HCT116 (cell line): Measurements from ENCODE around the gene PRMT9. TPM values are rescaled to one million over a fixed set of nuclear protein-coding genes. Genes with fewer than 3 reads are reported as not detected.

Experiments used
- ATAC-seq: fragments of 200-7000 bp; cut with Tn5 transposase; 2 replicates; pipeline ENCODE4 v1.9.1; 2020; ENCODE audit warnings: mild to moderate bottlenecking, moderate library complexity
- BruUV-seq: library from RNA; stranded (reverse); fragments of 400-500 nt; replicated peaks from 2 replicates; lab custom pipeline; 2021; lab: Mats Ljungman, UMichigan
- CTCF ChIA-PET: fragments of 300-600 bp; sonication (Branson Sonifier 250); formaldehyde crosslinking; loops from one replicate; lab custom pipeline; 2021; ENCODE audit warnings: antibody characterized with exemption; lab: Charles Lee
- POLR2A ChIA-PET: fragments of 300-600, 350-600 bp; sonication (Branson Sonifier 250); formaldehyde crosslinking; loops from one replicate; lab custom pipeline; 2021; ENCODE audit warnings: antibody characterized with exemption; lab: Charles Lee
- RAD21 ChIA-PET, 2 experiments: fragments of 300-600 bp; sonication (Branson Sonifier 250); formaldehyde crosslinking; loops; one replicate each; lab custom pipeline; 2023; ENCODE audit warnings: low total read pairs in 2 of 2; ENCODE audit not compliant: uncharacterized antibody in 2 of 2, unreplicated experiment in 2 of 2, low non-redundant PET in 1 of 2; lab: Charles Lee
- DNase-seq: peaks from one replicate; pipeline ENCODE4 v3.0.0-alpha.2; 2010; ENCODE audit warnings: low read depth, low spot score
- H2AFZ ChIP-seq: fragments of 200-600 bp; shearing (Covaris generic), sonication (generic); 2 replicates; pipeline ENCODE4 v1.6.1; 2017; ENCODE audit warnings: low read depth, mixed run types, mixed read lengths, antibody characterized with exemption, low read length; ENCODE audit not compliant: poor library complexity, severe bottlenecking
- H3K27ac ChIP-seq: 2 replicates; pipeline ENCODE4 v1.5.1; 2012; ENCODE audit warnings: low read depth, low read length
- H3K27me3 ChIP-seq: fragments of 200-600 bp; sonication (generic); 2 replicates; pipeline ENCODE4 v1.6.1; 2016; ENCODE audit warnings: mixed run types, low read length, mixed read lengths; ENCODE audit not compliant: insufficient read depth
- H3K36me3 ChIP-seq, 2 experiments: fragments of 200-500 bp in 1 of 2; fragments of 200-600 bp in 1 of 2; sonication (Bioruptor generic) in 1 of 2; sonication (generic) in 1 of 2; 2 replicates each; pipeline versions ENCODE4 v1.5.1 to v1.6.1; 2014 to 2016; ENCODE audit warnings: low read length in 2 of 2, inconsistent platforms in 1 of 2, mixed read lengths in 1 of 2, mixed run types in 1 of 2; ENCODE audit not compliant: insufficient read depth in 2 of 2, control insufficient read depth in 1 of 2
- H3K4me1 ChIP-seq, 2 experiments: fragments of 200-600 bp in 1 of 2; sonication (generic) in 1 of 2; 2 replicates each; pipeline versions ENCODE4 v1.5.1 to v1.6.1; 2012 to 2017; ENCODE audit warnings: low read length in 2 of 2, inconsistent platforms in 1 of 2, mild to moderate bottlenecking in 1 of 2, mixed read lengths in 1 of 2, mixed run types in 1 of 2, moderate library complexity in 1 of 2; ENCODE audit not compliant: insufficient read depth in 2 of 2, control insufficient read depth in 1 of 2
- H3K4me2 ChIP-seq: fragments of 200-600 bp; sonication (generic); 2 replicates; pipeline ENCODE4 v1.6.1; 2017; ENCODE audit warnings: mixed run types, low read length, mixed read lengths
- H3K4me3 ChIP-seq, 2 experiments: fragments of 200-600 bp in 1 of 2; sonication (generic) in 1 of 2; replicated peaks in 1 of 2; 2 replicates each; pipeline ENCODE4 v1.5.1; 2011 to 2016; ENCODE audit warnings: low read length in 2 of 2, control low read depth in 1 of 2, low read depth in 1 of 2, mild to moderate bottlenecking in 1 of 2, mixed read lengths in 1 of 2, mixed run types in 1 of 2
- H3K79me2 ChIP-seq: fragments of 200-600 bp; sonication (generic); 2 replicates; pipeline ENCODE4 v1.6.1; 2017; ENCODE audit warnings: mild to moderate bottlenecking, mixed run types, low read length, moderate library complexity, mixed read lengths; ENCODE audit not compliant: insufficient read depth
- H3K9ac ChIP-seq: fragments of 200-600 bp; sonication (generic); 2 replicates; pipeline ENCODE4 v1.6.1; 2016; ENCODE audit warnings: low read length, mixed read lengths
- H3K9me2 ChIP-seq: fragments of 200-600 bp; sonication (generic), shearing (Covaris generic); 2 replicates; pipeline ENCODE4 v1.6.1; 2017; ENCODE audit warnings: mixed run types, mild to moderate bottlenecking, moderate library complexity; ENCODE audit not compliant: insufficient read depth
- H3K9me3 ChIP-seq, 2 experiments: fragments of 200-500 bp in 1 of 2; fragments of 200-600 bp in 1 of 2; sonication (Bioruptor generic) in 1 of 2; sonication (generic) in 1 of 2; 2 replicates each; pipeline ENCODE4 v1.6.1; 2014 to 2017; ENCODE audit warnings: low read length in 2 of 2, mixed read lengths in 2 of 2, inconsistent platforms in 1 of 2, low read depth in 1 of 2, mild to moderate bottlenecking in 1 of 2, mixed run types in 1 of 2, moderate library complexity in 1 of 2; ENCODE audit not compliant: control insufficient read depth in 1 of 2, insufficient read depth in 1 of 2
- H4K20me1 ChIP-seq: fragments of 200-600 bp; sonication (generic), shearing (Covaris generic); 2 replicates; pipeline ENCODE4 v1.6.1; 2017; ENCODE audit warnings: mixed run types, mild to moderate bottlenecking, moderate library complexity; ENCODE audit not compliant: insufficient read depth
- CBX3 ChIP-seq: IDR thresholded peaks from 2 replicates; pipeline ENCODE4 v1.6.1; 2012; ENCODE audit warnings: low read depth
- CEBPB ChIP-seq: IDR thresholded peaks from 2 replicates; pipeline ENCODE4 v1.6.1; 2012; ENCODE audit warnings: low read depth
- CTCF ChIP-seq, 3 experiments: fragments of 200-600 bp in 1 of 3; sonication (generic) in 1 of 3; IDR thresholded peaks in 2 of 3; conservative IDR thresholded peaks in 1 of 3; 2 replicates each; pipeline ENCODE4 v1.5.1; 2012 to 2017; ENCODE audit warnings: low read depth in 2 of 3, low read length in 2 of 3, antibody characterized with exemption in 1 of 3, borderline replicate concordance in 1 of 3, control low read depth in 1 of 3, mild to moderate bottlenecking in 1 of 3, mixed read lengths in 1 of 3, mixed run types in 1 of 3, moderate library complexity in 1 of 3; ENCODE audit not compliant: insufficient read depth in 1 of 3
- ELF1 ChIP-seq: IDR thresholded peaks from 2 replicates; pipeline ENCODE4 v1.6.1; 2012; ENCODE audit warnings: low read depth, borderline replicate concordance
- EZH2 ChIP-seq: fragments of 200-600 bp; sonication (generic); IDR thresholded peaks from 2 replicates; pipeline ENCODE4 v1.6.1; 2017; ENCODE audit warnings: antibody characterized with exemption, mixed run types
- EZH2phosphoT487 ChIP-seq: fragments of 200-600 bp; IDR thresholded peaks from 2 replicates; pipeline ENCODE4 v1.6.1; 2018; ENCODE audit warnings: antibody characterized with exemption, borderline replicate concordance
- FOSL1 ChIP-seq: IDR thresholded peaks from 2 replicates; pipeline ENCODE4 v1.6.1; 2012; ENCODE audit warnings: low read depth
- JUND ChIP-seq: IDR thresholded peaks from 2 replicates; pipeline ENCODE4 v1.6.1; 2012
- POLR2A ChIP-seq: IDR thresholded peaks from 2 replicates; pipeline ENCODE4 v1.7.0; 2011; ENCODE audit warnings: borderline replicate concordance; ENCODE audit not compliant: insufficient read depth, insufficient read length; ENCODE audit errors: extremely low read depth
- REST ChIP-seq: IDR thresholded peaks from 2 replicates; pipeline ENCODE4 v1.6.1; 2012; ENCODE audit warnings: low read depth
- SP1 ChIP-seq: IDR thresholded peaks from 2 replicates; pipeline ENCODE4 v1.6.1; 2012; ENCODE audit warnings: low read depth
- YY1 ChIP-seq: IDR thresholded peaks from 2 replicates; pipeline ENCODE4 v1.6.1; 2011; ENCODE audit warnings: low read length, low read depth, moderate library complexity, mild to moderate bottlenecking; ENCODE audit not compliant: insufficient replicate concordance; ENCODE audit errors: extremely low read depth
- ZFX ChIP-seq: fragments of 450-650 bp; IDR thresholded peaks from 2 replicates; pipeline ENCODE4 v1.6.1; 2017
- ZNF274 ChIP-seq: fragments of 200-500 bp; sonication (Bioruptor generic); IDR thresholded peaks from 2 replicates; pipeline ENCODE4 v1.6.1; 2014; ENCODE audit warnings: mild to moderate bottlenecking, low read depth, low read length, inconsistent platforms
- intact Hi-C: fragments of 100-400 bp; cut with micrococcal nuclease; formaldehyde crosslinking; loops from 2 replicates; pipeline ENCODE4 v1.10.0; 2022
- total RNA-seq: library from RNA; stranded (reverse); gene quantifications from one replicate; pipeline ENCODE4 v1.2.1, GENCODE V29; 2021; ENCODE audit not compliant: unreplicated experiment
- TF ChIP-seq, protein P1 (sequence below): IDR thresholded peaks from 2 replicates; pipeline ENCODE4 v1.6.1; 2012

Gene PRMT9
- total RNA-seq, 1 experiment from 2014 or later = 5.8 TPM

- POLR2A ChIA-PET = no interaction called here
Measured at GRCh38 chr4:147620315-147620714, 63.6 kb downstream of the PRMT9 start.

More at GRCh38 chr4:147620315-147620714, 63.6 kb downstream of the PRMT9 start:
- no peaks in the 10 kb centered on the region for H3K27me3 ChIP-seq
- intact Hi-C loops = no loop called here
- peaks cover 5 to 10% of the 10 kb centered on the region in 2 experiments; a peak in 2 of 4 replicates for H3K4me1 ChIP-seq
- ChIA-PET RAD21 (no interaction called here), CTCF (interaction anchor here (1.5 kb wide), 1 partner anchor 9 kb away, joined by 3 read pairs; no protein-coding TSS in a partner anchor)
- no peak overlapping the region for H3K4me2 ChIP-seq
- ATAC-seq = no peak
- peaks cover 7 to 10% of the 10 kb centered on the region in 2 experiments; a peak in 2 of 4 replicates for H3K36me3 ChIP-seq
- H3K9me3 ChIP-seq = no peaks in the 10 kb centered on the region
- no peaks in the 10 kb centered on the region for H3K9me2 ChIP-seq
- H4K20me1 ChIP-seq = no peaks in the 10 kb centered on the region
- H3K27ac ChIP-seq = no peak overlapping the region
- TSS peak; percentile 30 for BruUV-seq
- H3K79me2 ChIP-seq = peaks cover 55% of the 10 kb centered on the region
- no peak overlapping the region for H2AFZ ChIP-seq
- TF ChIP-seq FOSL1 = no peak
- no peak for TF ChIP-seq YY1
- TF ChIP-seq, protein P1, sequence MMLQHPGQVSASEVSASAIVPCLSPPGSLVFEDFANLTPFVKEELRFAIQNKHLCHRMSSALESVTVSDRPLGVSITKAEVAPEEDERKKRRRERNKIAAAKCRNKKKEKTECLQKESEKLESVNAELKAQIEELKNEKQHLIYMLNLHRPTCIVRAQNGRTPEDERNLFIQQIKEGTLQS = no peak
- no peak for TF ChIP-seq CTCF (IDR thresholded peaks at IDR 0.05 in 2 of 3, conservative IDR thresholded peaks at IDR 0.05 in 1 of 3; ENCODE audit: borderline replicate concordance in 1 of 3, insufficient read depth in 1 of 3, low read depth in 2 of 3, low read length in 2 of 3)
- TF ChIP-seq CBX3 = no peak
- TF ChIP-seq EZH2 = no peak
- no peak for TF ChIP-seq ZNF274
- no peak for TF ChIP-seq POLR2A
- TF ChIP-seq EZH2phosphoT487 = no peak
- no peak for TF ChIP-seq ZFX
- no peak for TF ChIP-seq JUND
- no peak for TF ChIP-seq ELF1
- TF ChIP-seq REST = no peak
- no peak for TF ChIP-seq SP1
- TF ChIP-seq CEBPB = no peak
- TF ChIP-seq, all 23 proteins: peak for 0
- no peak overlapping the region for H3K4me3 ChIP-seq
- no peak overlapping the region for H3K9ac ChIP-seq
- DNase-seq = no peak
